C4-2B (cell line): ENCODE results near the gene ZNF711.

Experiments
- ZFX ChIP-seq: fragments of 450-650 bp; IDR thresholded peaks from 2 replicates; pipeline ENCODE4 v1.6.1; 2017
- TF ChIP-seq, protein P1 (sequence below): fragments of 450-650 bp; conservative IDR thresholded peaks from 2 replicates; pipeline ENCODE4 v1.5.1; 2017; ENCODE audit warnings: mild to moderate bottlenecking

DNA sequence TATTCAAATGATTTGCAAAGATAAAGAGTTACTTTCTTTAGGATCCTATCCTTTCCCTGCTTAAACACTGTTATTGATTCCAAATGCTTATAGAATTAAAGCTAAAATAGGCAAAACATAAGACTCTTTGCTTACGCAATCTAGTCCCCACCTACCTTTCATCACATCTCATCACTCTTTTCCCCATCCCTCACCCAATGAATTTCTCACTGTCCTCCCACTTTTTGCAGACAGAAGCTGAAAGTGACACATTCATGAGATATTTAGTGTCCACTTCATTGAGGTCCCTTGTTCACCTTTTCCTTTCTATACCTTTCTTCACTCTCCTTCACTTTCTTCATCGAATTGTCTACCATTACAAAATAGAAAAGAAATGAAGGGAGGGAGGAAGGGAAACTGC, 636 bp upstream of the ZNF711 start:
- TF ChIP-seq, protein P1, sequence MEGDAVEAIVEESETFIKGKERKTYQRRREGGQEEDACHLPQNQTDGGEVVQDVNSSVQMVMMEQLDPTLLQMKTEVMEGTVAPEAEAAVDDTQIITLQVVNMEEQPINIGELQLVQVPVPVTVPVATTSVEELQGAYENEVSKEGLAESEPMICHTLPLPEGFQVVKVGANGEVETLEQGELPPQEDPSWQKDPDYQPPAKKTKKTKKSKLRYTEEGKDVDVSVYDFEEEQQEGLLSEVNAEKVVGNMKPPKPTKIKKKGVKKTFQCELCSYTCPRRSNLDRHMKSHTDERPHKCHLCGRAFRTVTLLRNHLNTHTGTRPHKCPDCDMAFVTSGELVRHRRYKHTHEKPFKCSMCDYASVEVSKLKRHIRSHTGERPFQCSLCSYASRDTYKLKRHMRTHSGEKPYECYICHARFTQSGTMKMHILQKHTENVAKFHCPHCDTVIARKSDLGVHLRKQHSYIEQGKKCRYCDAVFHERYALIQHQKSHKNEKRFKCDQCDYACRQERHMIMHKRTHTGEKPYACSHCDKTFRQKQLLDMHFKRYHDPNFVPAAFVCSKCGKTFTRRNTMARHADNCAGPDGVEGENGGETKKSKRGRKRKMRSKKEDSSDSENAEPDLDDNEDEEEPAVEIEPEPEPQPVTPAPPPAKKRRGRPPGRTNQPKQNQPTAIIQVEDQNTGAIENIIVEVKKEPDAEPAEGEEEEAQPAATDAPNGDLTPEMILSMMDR, result no peak
- no peak for TF ChIP-seq ZFX
